Chondrocyte (in vitro differentiated cells): ENCODE results near the gene ALKBH3. TPM values are rescaled to one million over a fixed set of nuclear protein-coding genes. Genes with fewer than 3 reads are reported as not detected.

Experiments
- DNase-seq: peaks from one replicate; pipeline ENCODE4 v3.0.0; 2021; ENCODE audit warnings: mixed read lengths, low spot score
- H3K27ac Mint-ChIP-seq: one replicate; pipeline ENCODE4 v1.8.0; 2021; ENCODE audit warnings: mild to moderate bottlenecking, moderate library complexity, mixed read lengths; ENCODE audit not compliant: unreplicated experiment
- H3K27me3 Mint-ChIP-seq: 2 replicates; pipeline ENCODE4 v1.8.0; 2021; ENCODE audit warnings: low read depth, mixed read lengths
- H3K36me3 Mint-ChIP-seq: 2 replicates; pipeline ENCODE4 v1.8.0; 2021; ENCODE audit warnings: low read depth, mixed read lengths
- H3K4me1 Mint-ChIP-seq: 2 replicates; pipeline ENCODE4 v1.8.0; 2021; ENCODE audit warnings: low read depth, mild to moderate bottlenecking, mixed read lengths
- H3K4me3 Mint-ChIP-seq: one replicate; pipeline ENCODE4 v1.8.0; 2021; ENCODE audit warnings: mild to moderate bottlenecking, moderate library complexity, mixed read lengths; ENCODE audit not compliant: unreplicated experiment
- H3K9me3 Mint-ChIP-seq: 2 replicates; pipeline ENCODE4 v1.8.0; 2021; ENCODE audit warnings: low read depth, mixed read lengths
- CTCF ChIP-seq: fragments of 200-600 bp; sonication (generic); IDR thresholded peaks from 2 replicates; pipeline ENCODE4 v1.5.0; 2021; ENCODE audit warnings: antibody characterized with exemption, mild to moderate bottlenecking, moderate library complexity
- total RNA-seq: library from RNA; stranded (reverse); gene quantifications from 3 replicates; pipeline ENCODE4 v1.2.1, GENCODE V29; 2021

ALKBH3 gene
- total RNA-seq, 1 donor from 2014 or later = 26.5 TPM

- Mint-ChIP-seq H3K36me3 (peaks cover 16% of the 10 kb centered on the region), H3K9me3 (no peaks in the 10 kb centered on the region), H3K27me3 (no peaks in the 10 kb centered on the region), H3K27ac (no peak overlapping the region), H3K4me3 (no peak overlapping the region), H3K4me1 (peaks cover 9% of the 10 kb centered on the region)
- DNase-seq = no peak
- TF ChIP-seq CTCF = no peak
These were observed 33.8 kb downstream of the ALKBH3 start for GRCh38 chr11:43914466-43914865.

GRCh38 chr11:43916621-43917020, 36.0 kb downstream of the ALKBH3 start:
- H3K27me3 Mint-ChIP-seq = no peaks in the 10 kb centered on the region
- DNase-seq = no peak
- H3K27ac Mint-ChIP-seq = no peak overlapping the region
- H3K4me3 Mint-ChIP-seq = no peak overlapping the region
- no peak for TF ChIP-seq CTCF
- H3K4me1 Mint-ChIP-seq = peaks cover 28% of the 10 kb centered on the region
- H3K36me3 Mint-ChIP-seq = peaks cover 13% of the 10 kb centered on the region
- no peaks in the 10 kb centered on the region for H3K9me3 Mint-ChIP-seq

GRCh38 chr11:43917851-43918250, 37.2 kb downstream of the ALKBH3 start:
- H3K4me3 Mint-ChIP-seq = no peak overlapping the region
- peaks cover 13% of the 10 kb centered on the region for H3K36me3 Mint-ChIP-seq
- H3K9me3 Mint-ChIP-seq = no peaks in the 10 kb centered on the region
- peaks cover 37% of the 10 kb centered on the region for H3K4me1 Mint-ChIP-seq
- DNase-seq = no peak
- TF ChIP-seq CTCF = no peak
- no peaks in the 10 kb centered on the region for H3K27me3 Mint-ChIP-seq
- no peak overlapping the region for H3K27ac Mint-ChIP-seq

GRCh38 chr11:43918662-43919061, 38.0 kb downstream of the ALKBH3 start:
- Mint-ChIP-seq H3K27me3 (no peaks in the 10 kb centered on the region), H3K36me3 (peaks cover 13% of the 10 kb centered on the region)

GRCh38 chr11:43919852-43920597, 39.4 kb downstream of the ALKBH3 start:
- no peak for TF ChIP-seq CTCF
- Mint-ChIP-seq H3K27me3 (no peaks in the 10 kb centered on the region), H3K4me3 (no peak overlapping the region), H3K4me1 (peaks cover 41% of the 10 kb centered on the region), H3K27ac (peak overlapping the region; percentile 90), H3K36me3 (peaks cover 11% of the 10 kb centered on the region), H3K9me3 (no peaks in the 10 kb centered on the region)
- DNase-seq = no peak

More at GRCh38 chr11:43918662-43919061, 38.0 kb downstream of the ALKBH3 start:
- Mint-ChIP-seq H3K4me1 (peaks cover 45% of the 10 kb centered on the region), H3K9me3 (no peaks in the 10 kb centered on the region), H3K4me3 (no peak overlapping the region), H3K27ac (no peak overlapping the region)
- no peak for DNase-seq
- no peak for TF ChIP-seq CTCF
